ENCODE data around the gene MCC. TPM values are rescaled to one million over a fixed set of nuclear protein-coding genes. Genes with fewer than 3 reads are reported as not detected.

Gene MCC
- total RNA-seq, 1 experiment from 2014 or later, result 7.6 TPM

DNA sequence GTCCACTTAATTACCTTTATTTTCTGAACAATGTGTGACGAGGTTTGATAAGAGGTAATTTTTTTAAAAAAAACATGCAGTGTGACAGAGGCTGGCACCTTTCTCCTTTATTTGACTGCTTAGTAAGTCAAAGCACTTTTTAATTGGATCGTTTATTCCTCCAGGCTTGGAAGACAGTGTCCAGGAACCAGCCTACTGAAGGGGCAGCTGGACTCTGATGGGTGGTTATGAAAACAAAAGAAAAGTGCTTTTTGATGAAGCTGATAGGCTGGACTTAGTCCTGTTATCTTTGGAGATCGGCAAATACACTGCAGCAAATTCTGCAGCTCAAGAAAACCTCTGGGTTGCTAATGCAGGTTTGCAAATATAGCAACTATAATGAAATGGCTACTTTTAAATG lies 370.0 kb downstream of the MCC start:
- H4K20me1 ChIP-seq (ENCODE audit: control insufficient read depth, insufficient read depth, insufficient read length), result no peaks in the 10 kb centered on the region
- H3K4me3 Mint-ChIP-seq, result no peak overlapping the region
- H3K4me2 ChIP-seq (ENCODE audit: insufficient read depth, insufficient read length, low read length), result no peak overlapping the region
- H3K27ac Mint-ChIP-seq, result no peak overlapping the region
- no peak overlapping the region for H3K23ac ChIP-seq (ENCODE audit: insufficient read length, low read depth, low read length)
- H3K9ac ChIP-seq (ENCODE audit: extremely low read depth, insufficient read length, low read length), result no peak overlapping the region
- no peak overlapping the region for H3K56ac ChIP-seq (ENCODE audit: insufficient read length, low read depth, low read length)
- H3K9me3 ChIP-seq (ENCODE audit: control insufficient read depth, low read depth, low read length), result no peaks in the 10 kb centered on the region
- no peak overlapping the region for H3K14ac ChIP-seq (ENCODE audit: insufficient read depth, low read length)
- H3K27me3 ChIP-seq (ENCODE audit: insufficient read depth, low read length), result no peaks in the 10 kb centered on the region
- H2BK20ac ChIP-seq (ENCODE audit: low read depth, low read length, poor library complexity, severe bottlenecking), result no peak overlapping the region
- no peaks in the 10 kb centered on the region for H3K79me2 ChIP-seq (ENCODE audit: insufficient read depth, low read length)
- H3K4ac ChIP-seq (ENCODE audit: low read depth, low read length), result no peak overlapping the region
- no peak overlapping the region for H4K91ac ChIP-seq (ENCODE audit: insufficient read length, low read depth, low read length)
- H4K8ac ChIP-seq (replicated peaks; ENCODE audit: insufficient read length, low read depth, low read length), result no peak overlapping the region
- no peak for DNase-seq
- no peak overlapping the region for H2BK12ac ChIP-seq (ENCODE audit: insufficient read length, low read depth, low read length)
- H3K9me3 Mint-ChIP-seq, result peaks cover 16 to 19% of the 10 kb centered on the region in 2 experiments
- H2AK5ac ChIP-seq (ENCODE audit: insufficient read length, low read length), result no peak overlapping the region
- H3K4me1 Mint-ChIP-seq, result peaks cover 2 to 6% of the 10 kb centered on the region in 2 experiments; a peak in 1 of 4 replicates
- H4K5ac ChIP-seq (ENCODE audit: insufficient read length, low read depth, low read length), result no peak overlapping the region
- H3K27ac ChIP-seq (ENCODE audit: insufficient read length, low read depth, low read length), result no peak overlapping the region
- H3K27me3 Mint-ChIP-seq (ENCODE audit: low read depth), result no peaks in the 10 kb centered on the region
- H3T11ph ChIP-seq (ENCODE audit: low read length), result no peak overlapping the region
- no peak overlapping the region for H2BK15ac ChIP-seq (ENCODE audit: low read depth, low read length)
- peaks cover 10 to 27% (median 24%) of the 10 kb centered on the region in 3 experiments for H3K36me3 Mint-ChIP-seq (ENCODE audit: insufficient read depth in 1 of 3, low read depth in 3 of 3)
- H3K4me1 ChIP-seq (ENCODE audit: insufficient read depth, low read length), result no peaks in the 10 kb centered on the region
- H3K18ac ChIP-seq (ENCODE audit: insufficient read length, low read depth, low read length), result no peak overlapping the region
- H3K79me1 ChIP-seq (ENCODE audit: insufficient read depth, low read depth, low read length, poor library complexity, severe bottlenecking), result no peaks in the 10 kb centered on the region
- no peak overlapping the region for H2BK5ac ChIP-seq (ENCODE audit: insufficient read length, low read length)
- H3K23me2 ChIP-seq (ENCODE audit: insufficient read length, low read depth, low read length, poor library complexity, severe bottlenecking), result peaks cover 4% of the 10 kb centered on the region
- H2BK120ac ChIP-seq (ENCODE audit: low read depth, low read length, poor library complexity, severe bottlenecking), result no peak overlapping the region
- no peak overlapping the region for H2AFZ ChIP-seq (ENCODE audit: low read length)
- TF ChIP-seq CTCF (conservative IDR thresholded peaks at IDR 0.05), result no peak
- no CpG with 5 or more reads among the region's 3 CpGs for WGBS (ENCODE audit: extremely low coverage, insufficient read length, low lambda C conversion rate)

Data from H9 (cell line).